ENCODE data around the gene MCM3. TPM values are rescaled to one million over a fixed set of nuclear protein-coding genes. Genes with fewer than 3 reads are reported as not detected.

MCM3 gene
- total RNA-seq, 3 donors from 2014 or later (not counting 1 experiment from before 2014, with no cell fraction given): 26.4 to 46.2 (median 31.5) TPM

- H3K4me3 ChIP-seq (ENCODE audit: low read length): no peak overlapping the region
- no peak overlapping the region for H3K27ac Mint-ChIP-seq
- no peaks in the 10 kb centered on the region for H3K9me3 Mint-ChIP-seq
- intact Hi-C loops (cut with micrococcal nuclease): no loop called here
- peaks cover 3% of the 10 kb centered on the region for H3K9me3 ChIP-seq (ENCODE audit: control insufficient read depth, insufficient read depth, low read length)
- WGBS (ENCODE audit: insufficient coverage): 87% methylated on average over 1 of the region's 4 CpGs
- peaks cover 6 to 8% of the 10 kb centered on the region in 2 donors for H3K4me1 Mint-ChIP-seq
- no peak overlapping the region for H3K27ac ChIP-seq (ENCODE audit: low read length)
- H3K4me3 Mint-ChIP-seq: no peak overlapping the region
- peaks cover 5% of the 10 kb centered on the region for H3K4me1 ChIP-seq (ENCODE audit: control insufficient read depth, insufficient read depth, low read length)
- no peaks in the 10 kb centered on the region for H3K36me3 Mint-ChIP-seq
- H3K36me3 ChIP-seq (ENCODE audit: control insufficient read depth, insufficient read depth, low read length): no peaks in the 10 kb centered on the region
- ATAC-seq: no peak
- H3K27me3 ChIP-seq (ENCODE audit: control insufficient read depth, insufficient read depth, low read length): peaks cover 62% of the 10 kb centered on the region
- no peak for DNase-seq
- peaks cover 55 to 66% of the 10 kb centered on the region in 2 donors for H3K27me3 Mint-ChIP-seq (ENCODE audit: low read depth in 2 of 2)
- TF ChIP-seq CTCF (IDR thresholded peaks at IDR 0.05): no peak
Measured at GRCh38 chr6:52233005-52233404, 51.5 kb downstream of the MCM3 start.

GRCh38 chr6:52231406-52232127 is 53.0 kb downstream of the MCM3 start:
- Histone ChIP-seq H3K9me3 (ENCODE audit: control insufficient read depth, insufficient read depth, low read length) (peaks cover 3% of the 10 kb centered on the region), H3K27ac (ENCODE audit: low read length) (no peak overlapping the region), H3K4me1 (ENCODE audit: control insufficient read depth, insufficient read depth, low read length) (peaks cover 5% of the 10 kb centered on the region), H3K4me3 (ENCODE audit: low read length) (no peak overlapping the region), H3K36me3 (ENCODE audit: control insufficient read depth, insufficient read depth, low read length) (no peaks in the 10 kb centered on the region), H3K27me3 (ENCODE audit: control insufficient read depth, insufficient read depth, low read length) (peaks cover 57% of the 10 kb centered on the region)
- H3K36me3 Mint-ChIP-seq: no peaks in the 10 kb centered on the region
- intact Hi-C loops (cut with micrococcal nuclease): no loop called here
- peaks cover 44 to 67% of the 10 kb centered on the region in 2 donors for H3K27me3 Mint-ChIP-seq (ENCODE audit: low read depth in 2 of 2)
- no peak overlapping the region for H3K4me3 Mint-ChIP-seq
- no peaks in the 10 kb centered on the region for H3K9me3 Mint-ChIP-seq
- ATAC-seq (peak; percentile 50 to 91 (median 61)), DNase-seq (peak; percentile 18 to 46)
- no peak for TF ChIP-seq CTCF (IDR thresholded peaks at IDR 0.05)
- WGBS (ENCODE audit: insufficient coverage): 35% methylated on average over 8 of the region's 8 CpGs
- H3K4me1 Mint-ChIP-seq: peaks cover 6 to 8% of the 10 kb centered on the region in 2 donors
- peak overlapping the region in 1 of 2 donors; percentile 21 for H3K27ac Mint-ChIP-seq

GRCh38 chr6:52230685-52231084 is 53.9 kb downstream of the MCM3 start:
- H3K27ac ChIP-seq (ENCODE audit: low read length): no peak overlapping the region
- Mint-ChIP-seq H3K27ac (no peak overlapping the region), H3K4me3 (no peak overlapping the region), H3K9me3 (no peaks in the 10 kb centered on the region), H3K4me1 (peaks cover 6 to 8% of the 10 kb centered on the region in 2 donors), H3K36me3 (no peaks in the 10 kb centered on the region), H3K27me3 (ENCODE audit: low read depth in 2 of 2) (peaks cover 37 to 67% of the 10 kb centered on the region in 2 donors)
- 76% methylated on average over 1 of the region's 1 CpG for WGBS (ENCODE audit: insufficient coverage)
- TF ChIP-seq CTCF (IDR thresholded peaks at IDR 0.05): no peak
- H3K4me3 ChIP-seq (ENCODE audit: low read length): no peak overlapping the region
- H3K4me1 ChIP-seq (ENCODE audit: control insufficient read depth, insufficient read depth, low read length): peaks cover 5% of the 10 kb centered on the region
- H3K36me3 ChIP-seq (ENCODE audit: control insufficient read depth, insufficient read depth, low read length): no peaks in the 10 kb centered on the region
- intact Hi-C loops (cut with micrococcal nuclease): no loop called here
- peaks cover 56% of the 10 kb centered on the region for H3K27me3 ChIP-seq (ENCODE audit: control insufficient read depth, insufficient read depth, low read length)
- DNase-seq (no peak), ATAC-seq (no peak)
- H3K9me3 ChIP-seq (ENCODE audit: control insufficient read depth, insufficient read depth, low read length): peaks cover 3% of the 10 kb centered on the region

Measured in natural killer cell (primary cell).